SK-N-SH (cell line): ENCODE data around the gene YARS2. TPM values are rescaled to one million over a fixed set of nuclear protein-coding genes. Genes with fewer than 3 reads are reported as not detected.

Experiments used
- CTCF ChIA-PET: fragments of 300-600, 350-600 bp; formaldehyde crosslinking; extraction: SDS; loops from one replicate; lab custom pipeline; 2021; lab: Yijun Ruan, JAX
- POLR2A ChIA-PET: fragments of 350-600 bp; sonication (Branson Sonifier 250); formaldehyde crosslinking; extraction: SDS; loops from one replicate; lab custom pipeline; 2020; ENCODE audit warnings: antibody characterized with exemption, inconsistent platforms; lab: Yijun Ruan, JAX
- DNase-seq: peaks from one replicate; pipeline ENCODE4 v3.0.0; 2012
- H2AFZ ChIP-seq: fragments of 200-600 bp; sonication (generic); 2 replicates; pipeline ENCODE4 v1.8.1; 2016; ENCODE audit warnings: antibody characterized with exemption, mild to moderate bottlenecking, low read depth
- H3F3A ChIP-seq: fragments of 200-600 bp; sonication (generic); replicated peaks from 2 replicates; pipeline ENCODE3; 2016; ENCODE audit warnings: antibody characterized with exemption, mild to moderate bottlenecking; ENCODE audit not compliant: insufficient read depth
- H3K27ac ChIP-seq, 2 experiments: fragments of 200-500 bp in 1 of 2; fragments of 200-600 bp in 1 of 2; sonication (Bioruptor generic) in 1 of 2; sonication (generic), shearing (Covaris generic) in 1 of 2; 2 replicates each; pipeline versions ENCODE4 v1.5.1 to v1.6.1; 2014 to 2016; ENCODE audit warnings: low read depth in 2 of 2, inconsistent platforms in 1 of 2, low read length in 1 of 2, mild to moderate bottlenecking in 1 of 2, mixed read lengths in 1 of 2
- H3K27me3 ChIP-seq: fragments of 200-600 bp; sonication (generic), shearing (Covaris generic); 2 replicates; pipeline ENCODE4 v1.6.1; 2016; ENCODE audit warnings: mixed run types; ENCODE audit not compliant: insufficient read depth
- H3K36me3 ChIP-seq, 2 experiments: fragments of 200-500 bp in 1 of 2; fragments of 200-600 bp in 1 of 2; sonication (Bioruptor generic) in 1 of 2; sonication (generic) in 1 of 2; replicated peaks in 1 of 2; 2 replicates each; pipeline versions ENCODE3 to v1.5.1; 2014 to 2016; ENCODE audit warnings: low read length in 1 of 2, mild to moderate bottlenecking in 1 of 2; ENCODE audit not compliant: insufficient read depth in 2 of 2, control insufficient read depth in 1 of 2
- H3K4me1 ChIP-seq, 2 experiments: fragments of 200-500 bp in 1 of 2; fragments of 200-600 bp in 1 of 2; sonication (Bioruptor generic) in 1 of 2; sonication (generic), shearing (Covaris generic) in 1 of 2; 2 replicates each; pipeline versions ENCODE4 v1.5.1 to v1.6.1; 2014 to 2016; ENCODE audit warnings: low read depth in 1 of 2, low read length in 1 of 2, mixed run types in 1 of 2; ENCODE audit not compliant: insufficient read depth in 2 of 2, control insufficient read depth in 1 of 2
- H3K4me2 ChIP-seq: fragments of 200-600 bp; sonication (generic), shearing (Covaris generic); 2 replicates; pipeline ENCODE4 v1.6.1; 2017; ENCODE audit warnings: mixed run types
- H3K4me3 ChIP-seq, 2 experiments: fragments of 200-500 bp in 1 of 2; fragments of 200-600 bp in 1 of 2; sonication (Bioruptor generic) in 1 of 2; sonication (generic), shearing (Covaris generic) in 1 of 2; 2 replicates each; pipeline versions ENCODE4 v1.5.1 to v1.8.1; 2014 to 2016; ENCODE audit warnings: low read depth in 2 of 2, inconsistent platforms in 1 of 2, low read length in 1 of 2, mild to moderate bottlenecking in 1 of 2, mixed read lengths in 1 of 2, moderate library complexity in 1 of 2
- H3K79me2 ChIP-seq: fragments of 200-600 bp; sonication (generic); 2 replicates; pipeline ENCODE4 v1.8.1; 2017; ENCODE audit warnings: mild to moderate bottlenecking; ENCODE audit not compliant: insufficient read depth
- H3K9ac ChIP-seq: fragments of 200-600 bp; sonication (generic); 2 replicates; pipeline ENCODE4 v1.6.1; 2017; ENCODE audit warnings: mixed run types
- H3K9me2 ChIP-seq: fragments of 200-600 bp; sonication (generic); 2 replicates; pipeline ENCODE4 v1.6.1; 2017; ENCODE audit warnings: mixed run types
- H3K9me3 ChIP-seq: fragments of 200-600 bp; sonication (generic); 2 replicates; pipeline ENCODE4 v1.6.1; 2017; ENCODE audit warnings: mixed run types, mild to moderate bottlenecking, moderate library complexity
- H4K20me1 ChIP-seq: fragments of 200-600 bp; sonication (generic); 2 replicates; pipeline ENCODE4 v1.6.1; 2017; ENCODE audit warnings: mild to moderate bottlenecking, mixed run types; ENCODE audit not compliant: insufficient read depth
- CHD2 ChIP-seq: fragments of 150-350 bp; IDR thresholded peaks from 2 replicates; pipeline ENCODE4 v1.6.1; 2018; ENCODE audit warnings: low read length; ENCODE audit not compliant: partially characterized antibody
- EZH2phosphoT487 ChIP-seq: fragments of 200-600 bp; sonication (generic); IDR thresholded peaks from 2 replicates; pipeline ENCODE4 v1.6.1; 2017; ENCODE audit warnings: low read depth, mixed run types, mild to moderate bottlenecking, antibody characterized with exemption, moderate library complexity, borderline replicate concordance
- FOSL2 ChIP-seq: IDR thresholded peaks from 2 replicates; pipeline ENCODE4 v1.4.0; 2012; ENCODE audit warnings: low read depth, mild to moderate bottlenecking, moderate library complexity, borderline replicate concordance
- GABPA ChIP-seq: IDR thresholded peaks from 2 replicates; pipeline ENCODE4 v1.4.0; 2012; ENCODE audit warnings: low read depth, mild to moderate bottlenecking
- GATA2 ChIP-seq: sonication (generic); formaldehyde crosslinking; IDR thresholded peaks from 2 replicates; pipeline ENCODE4 v1.5.0; 2020; ENCODE audit warnings: mild to moderate bottlenecking, missing genetic modification reagents
- JUND ChIP-seq: IDR thresholded peaks from 2 replicates; pipeline ENCODE4 v1.4.0; 2012
- NRF1 ChIP-seq: IDR thresholded peaks from 2 replicates; pipeline ENCODE4 v1.6.1; 2012; ENCODE audit warnings: low read depth, mild to moderate bottlenecking, low read length
- SMC3 ChIP-seq: IDR thresholded peaks from 2 replicates; pipeline ENCODE4 v1.6.1; 2012; ENCODE audit warnings: low read depth, low read length, improper control_type of control experiment
- TAF1 ChIP-seq: IDR thresholded peaks from 2 replicates; pipeline ENCODE4 v1.6.1; 2012; ENCODE audit warnings: low read depth, mild to moderate bottlenecking, low read length, moderate library complexity, borderline replicate concordance
- TEAD4 ChIP-seq: IDR thresholded peaks from 2 replicates; pipeline ENCODE4 v1.4.0; 2012; ENCODE audit warnings: mild to moderate bottlenecking, borderline replicate concordance; ENCODE audit not compliant: insufficient read depth
- YY1 ChIP-seq: IDR thresholded peaks from 2 replicates; pipeline ENCODE4 v1.4.0; 2012; ENCODE audit warnings: low read depth, mild to moderate bottlenecking
- WGBS: methylation state at CpG from one replicate; pipeline ENCODE4 v1.1.6; 2017; ENCODE audit warnings: low lambda C conversion rate; 5-methylcytosine and 5-hydroxymethylcytosine counted together
- polyA plus RNA-seq, 3 experiments: library from polyadenylated mRNA; depleted of rRNA; stranded (reverse); fragments of >200 nt; gene quantifications; 2 replicates each; pipeline ENCODE4 v1.2.3, GENCODE V29; 2012
- TF ChIP-seq, protein P1 (sequence below): IDR thresholded peaks from 2 replicates; pipeline ENCODE4 v1.4.0; 2012; ENCODE audit warnings: low read depth
- TF ChIP-seq, protein P2 (sequence below): IDR thresholded peaks from 2 replicates; pipeline ENCODE4 v1.6.1; 2012; ENCODE audit warnings: mild to moderate bottlenecking, low read depth, low read length, moderate library complexity
- TF ChIP-seq, protein P3 (sequence below): IDR thresholded peaks from 2 replicates; pipeline ENCODE4 v1.4.0; 2012; ENCODE audit warnings: low read depth, borderline replicate concordance
- TF ChIP-seq, protein P4 (sequence below): fragments of 150-350 bp; IDR thresholded peaks from 2 replicates; pipeline ENCODE4 v1.6.1; 2017; ENCODE audit warnings: antibody characterized with exemption, low read length, low read depth, borderline replicate concordance

The YARS2 gene
- polyA plus RNA-seq, 1 of the 3 experiments (the other 2 are of a cell fraction): 14.3 TPM

DNA sequence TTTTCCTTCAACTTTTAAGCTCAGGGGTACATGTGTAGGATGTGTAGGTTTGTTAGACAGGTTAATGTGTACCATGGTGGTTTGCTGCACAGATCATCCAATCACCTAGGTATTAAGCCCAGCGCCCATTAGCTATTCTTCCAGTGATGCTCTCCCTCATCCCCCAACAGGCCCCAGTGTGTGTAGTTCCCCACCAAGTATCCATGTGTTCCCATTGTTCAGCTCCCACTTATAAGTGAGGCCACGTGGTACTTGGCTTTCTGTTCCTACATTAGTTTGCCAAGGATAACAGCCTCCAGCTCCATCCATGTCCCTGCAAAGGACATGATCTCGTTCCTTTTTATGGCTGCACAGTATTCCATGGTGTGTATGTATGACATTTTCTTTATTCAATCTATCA, 48.6 kb upstream of the YARS2 start:
- H3K9me2 ChIP-seq: no peaks in the 10 kb centered on the region
- H3K4me2 ChIP-seq: no peak overlapping the region
- H3K36me3 ChIP-seq: no peaks in the 10 kb centered on the region
- H3K4me3 ChIP-seq: no peak overlapping the region
- ChIA-PET CTCF (interaction anchor here (0.9 kb wide), 1 partner anchor 48 kb away, joined by 4 read pairs; the partner anchor contains the start of gene YARS2), POLR2A (interaction anchor here (0.6 kb wide), 1 partner anchor 16 kb away, joined by 3 read pairs; no protein-coding TSS in a partner anchor)
- DNase-seq: no peak
- no peak overlapping the region for H2AFZ ChIP-seq
- H3K4me1 ChIP-seq: peaks cover 0 to 3% of the 10 kb centered on the region in 2 experiments; a peak in 2 of 4 replicates
- H3K27me3 ChIP-seq: no peaks in the 10 kb centered on the region
- no peaks in the 10 kb centered on the region for H3F3A ChIP-seq
- no peak overlapping the region for H3K27ac ChIP-seq
- TF ChIP-seq YY1: no peak
- TF ChIP-seq FOSL2: no peak
- TF ChIP-seq NRF1: no peak
- no peak for TF ChIP-seq GABPA
- TF ChIP-seq JUND: no peak
- no peak for TF ChIP-seq CHD2
- TF ChIP-seq, protein P1, sequence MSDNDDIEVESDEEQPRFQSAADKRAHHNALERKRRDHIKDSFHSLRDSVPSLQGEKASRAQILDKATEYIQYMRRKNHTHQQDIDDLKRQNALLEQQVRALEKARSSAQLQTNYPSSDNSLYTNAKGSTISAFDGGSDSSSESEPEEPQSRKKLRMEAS: no peak
- TF ChIP-seq EZH2phosphoT487: no peak
- TF ChIP-seq, protein P2, sequence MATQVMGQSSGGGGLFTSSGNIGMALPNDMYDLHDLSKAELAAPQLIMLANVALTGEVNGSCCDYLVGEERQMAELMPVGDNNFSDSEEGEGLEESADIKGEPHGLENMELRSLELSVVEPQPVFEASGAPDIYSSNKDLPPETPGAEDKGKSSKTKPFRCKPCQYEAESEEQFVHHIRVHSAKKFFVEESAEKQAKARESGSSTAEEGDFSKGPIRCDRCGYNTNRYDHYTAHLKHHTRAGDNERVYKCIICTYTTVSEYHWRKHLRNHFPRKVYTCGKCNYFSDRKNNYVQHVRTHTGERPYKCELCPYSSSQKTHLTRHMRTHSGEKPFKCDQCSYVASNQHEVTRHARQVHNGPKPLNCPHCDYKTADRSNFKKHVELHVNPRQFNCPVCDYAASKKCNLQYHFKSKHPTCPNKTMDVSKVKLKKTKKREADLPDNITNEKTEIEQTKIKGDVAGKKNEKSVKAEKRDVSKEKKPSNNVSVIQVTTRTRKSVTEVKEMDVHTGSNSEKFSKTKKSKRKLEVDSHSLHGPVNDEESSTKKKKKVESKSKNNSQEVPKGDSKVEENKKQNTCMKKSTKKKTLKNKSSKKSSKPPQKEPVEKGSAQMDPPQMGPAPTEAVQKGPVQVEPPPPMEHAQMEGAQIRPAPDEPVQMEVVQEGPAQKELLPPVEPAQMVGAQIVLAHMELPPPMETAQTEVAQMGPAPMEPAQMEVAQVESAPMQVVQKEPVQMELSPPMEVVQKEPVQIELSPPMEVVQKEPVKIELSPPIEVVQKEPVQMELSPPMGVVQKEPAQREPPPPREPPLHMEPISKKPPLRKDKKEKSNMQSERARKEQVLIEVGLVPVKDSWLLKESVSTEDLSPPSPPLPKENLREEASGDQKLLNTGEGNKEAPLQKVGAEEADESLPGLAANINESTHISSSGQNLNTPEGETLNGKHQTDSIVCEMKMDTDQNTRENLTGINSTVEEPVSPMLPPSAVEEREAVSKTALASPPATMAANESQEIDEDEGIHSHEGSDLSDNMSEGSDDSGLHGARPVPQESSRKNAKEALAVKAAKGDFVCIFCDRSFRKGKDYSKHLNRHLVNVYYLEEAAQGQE: no peak
- no peaks in the 10 kb centered on the region for H4K20me1 ChIP-seq
- 7% methylated on average over 3 of the region's 3 CpGs for WGBS
- H3K9ac ChIP-seq: no peak overlapping the region
- no peaks in the 10 kb centered on the region for H3K79me2 ChIP-seq
- no peaks in the 10 kb centered on the region for H3K9me3 ChIP-seq

DNA sequence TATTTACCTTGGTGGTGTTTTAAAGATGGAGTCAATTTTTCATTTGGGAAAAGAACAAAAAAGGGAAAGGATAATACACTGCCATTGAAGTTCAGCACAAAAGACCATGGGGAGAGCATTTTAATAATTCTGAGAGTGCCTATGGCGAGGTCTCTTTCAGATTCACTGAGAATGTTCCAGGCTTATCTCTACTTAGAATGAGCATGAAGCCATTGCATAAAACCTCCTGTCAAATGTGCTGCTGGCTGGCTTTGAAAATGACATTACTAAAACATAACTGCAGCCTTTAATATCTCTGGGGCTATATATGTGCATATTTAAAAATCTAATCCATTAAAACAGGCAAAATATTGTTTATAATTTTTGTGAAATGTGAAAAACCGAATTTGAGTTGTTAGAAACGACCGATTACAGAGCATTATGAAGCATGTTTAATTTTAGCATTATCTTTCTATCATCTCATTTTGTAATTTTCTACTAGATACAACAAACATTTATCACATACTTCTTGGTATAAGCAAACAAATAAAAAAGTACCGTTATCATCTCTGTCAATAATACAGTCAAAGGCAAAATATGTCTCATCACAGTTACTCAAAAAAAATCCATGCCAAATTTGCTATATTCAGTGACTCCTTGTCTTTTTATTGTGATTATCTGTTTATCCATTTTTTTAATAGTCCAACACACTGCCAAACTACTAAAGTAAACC, 45.7 kb upstream of the YARS2 start:
- no peak overlapping the region for H2AFZ ChIP-seq
- no peaks in the 10 kb centered on the region for H4K20me1 ChIP-seq
- H3K4me3 ChIP-seq: no peak overlapping the region
- no peaks in the 10 kb centered on the region for H3K36me3 ChIP-seq
- H3K9ac ChIP-seq: no peak overlapping the region
- POLR2A ChIA-PET: no interaction called here
- H3F3A ChIP-seq: no peaks in the 10 kb centered on the region
- H3K4me2 ChIP-seq: no peak overlapping the region
- no peaks in the 10 kb centered on the region for H3K9me2 ChIP-seq
- 30% methylated on average over 5 of the region's 5 CpGs for WGBS
- CTCF ChIA-PET: interaction anchor here (1.3 kb wide), 1 partner anchor 46 kb away, joined by 3 read pairs; the partner anchor contains the start of gene YARS2
- DNase-seq: peak; percentile 22
- H3K9me3 ChIP-seq: no peaks in the 10 kb centered on the region
- H3K4me1 ChIP-seq: peaks cover 0 to 3% of the 10 kb centered on the region in 2 experiments; a peak in 2 of 4 replicates
- peak overlapping the region in 1 of 2 experiments; percentile 73; a peak in 2 of 4 replicates for H3K27ac ChIP-seq
- H3K27me3 ChIP-seq: no peaks in the 10 kb centered on the region
- TF ChIP-seq, protein P3, sequence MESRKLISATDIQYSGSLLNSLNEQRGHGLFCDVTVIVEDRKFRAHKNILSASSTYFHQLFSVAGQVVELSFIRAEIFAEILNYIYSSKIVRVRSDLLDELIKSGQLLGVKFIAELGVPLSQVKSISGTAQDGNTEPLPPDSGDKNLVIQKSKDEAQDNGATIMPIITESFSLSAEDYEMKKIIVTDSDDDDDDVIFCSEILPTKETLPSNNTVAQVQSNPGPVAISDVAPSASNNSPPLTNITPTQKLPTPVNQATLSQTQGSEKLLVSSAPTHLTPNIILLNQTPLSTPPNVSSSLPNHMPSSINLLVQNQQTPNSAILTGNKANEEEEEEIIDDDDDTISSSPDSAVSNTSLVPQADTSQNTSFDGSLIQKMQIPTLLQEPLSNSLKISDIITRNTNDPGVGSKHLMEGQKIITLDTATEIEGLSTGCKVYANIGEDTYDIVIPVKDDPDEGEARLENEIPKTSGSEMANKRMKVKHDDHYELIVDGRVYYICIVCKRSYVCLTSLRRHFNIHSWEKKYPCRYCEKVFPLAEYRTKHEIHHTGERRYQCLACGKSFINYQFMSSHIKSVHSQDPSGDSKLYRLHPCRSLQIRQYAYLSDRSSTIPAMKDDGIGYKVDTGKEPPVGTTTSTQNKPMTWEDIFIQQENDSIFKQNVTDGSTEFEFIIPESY: no peak
- no peak for TF ChIP-seq TAF1
- TF ChIP-seq GATA2 (CRISPR knock-in tag): peak; percentile 8; the same call in 1 of the 2 replicates
- no peak for TF ChIP-seq SMC3
- TF ChIP-seq TEAD4: no peak
- TF ChIP-seq, protein P4, sequence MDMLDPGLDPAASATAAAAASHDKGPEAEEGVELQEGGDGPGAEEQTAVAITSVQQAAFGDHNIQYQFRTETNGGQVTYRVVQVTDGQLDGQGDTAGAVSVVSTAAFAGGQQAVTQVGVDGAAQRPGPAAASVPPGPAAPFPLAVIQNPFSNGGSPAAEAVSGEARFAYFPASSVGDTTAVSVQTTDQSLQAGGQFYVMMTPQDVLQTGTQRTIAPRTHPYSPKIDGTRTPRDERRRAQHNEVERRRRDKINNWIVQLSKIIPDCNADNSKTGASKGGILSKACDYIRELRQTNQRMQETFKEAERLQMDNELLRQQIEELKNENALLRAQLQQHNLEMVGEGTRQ: no peak
- H3K79me2 ChIP-seq: no peaks in the 10 kb centered on the region
